Nucleus accumbens (tissue), 56 donors: ENCODE measurements around the gene SLC22A16.
A peak's percentile ranks its signal among the peaks of the same experiment; 100 is the strongest.

Experiments
- DNase-seq, 56 donors: peaks; one replicate each; lab custom pipeline; 2025; lab: John Stamatoyannopoulos, UW

The SLC22A16 gene

DNA sequence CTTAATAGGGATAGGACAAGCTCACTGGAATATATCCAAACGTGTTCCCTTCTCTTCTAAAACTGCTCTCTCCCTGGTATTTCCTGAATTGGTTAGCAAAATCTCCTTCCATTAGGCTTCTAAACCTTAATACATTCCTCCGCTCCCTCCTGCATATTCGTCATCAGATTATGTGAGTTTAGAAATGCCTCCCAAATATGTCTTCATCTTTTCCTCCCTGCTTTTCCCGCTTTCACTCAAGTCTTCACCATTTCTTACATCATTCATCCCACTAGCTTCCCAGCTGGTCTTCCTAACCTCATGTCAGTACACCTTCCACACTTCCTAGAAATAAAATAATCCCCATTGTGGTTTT lies 26.9 kb downstream of the SLC22A16 start:
- no peak for DNase-seq

DNA sequence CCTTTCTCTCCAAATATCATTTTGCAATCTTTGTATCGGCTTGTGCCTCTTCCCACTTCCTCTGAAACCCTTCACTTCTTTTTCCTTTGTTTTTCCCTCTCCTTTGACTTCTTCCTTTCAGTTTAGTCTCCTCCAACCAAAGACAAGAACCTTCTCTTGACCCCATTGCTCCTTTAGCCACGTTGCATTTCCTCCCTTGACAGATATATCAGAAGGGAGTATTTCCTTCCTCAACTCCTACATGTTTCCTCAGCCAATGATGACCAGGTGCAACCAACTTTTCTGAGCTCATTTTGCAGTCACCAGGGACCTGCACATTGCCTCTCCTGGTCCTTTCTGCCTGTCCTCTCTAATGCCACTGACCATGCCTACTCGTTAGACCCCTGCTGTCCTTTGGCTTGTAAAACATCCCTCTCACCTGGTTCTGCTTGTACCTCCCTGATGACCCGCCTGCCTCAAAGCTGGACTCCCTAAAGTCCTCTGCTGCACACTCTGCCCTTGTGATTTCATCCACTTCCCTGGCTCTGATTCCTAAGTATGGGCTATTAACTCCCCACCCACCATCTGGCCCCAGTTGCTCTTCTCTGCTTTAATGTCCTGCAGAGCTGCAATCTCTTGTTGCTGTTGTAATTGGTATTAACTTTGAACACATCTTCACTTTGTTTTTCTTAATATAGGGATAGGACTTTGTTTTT lies 27.4 kb downstream of the SLC22A16 start:
- DNase-seq, result no peak

DNA sequence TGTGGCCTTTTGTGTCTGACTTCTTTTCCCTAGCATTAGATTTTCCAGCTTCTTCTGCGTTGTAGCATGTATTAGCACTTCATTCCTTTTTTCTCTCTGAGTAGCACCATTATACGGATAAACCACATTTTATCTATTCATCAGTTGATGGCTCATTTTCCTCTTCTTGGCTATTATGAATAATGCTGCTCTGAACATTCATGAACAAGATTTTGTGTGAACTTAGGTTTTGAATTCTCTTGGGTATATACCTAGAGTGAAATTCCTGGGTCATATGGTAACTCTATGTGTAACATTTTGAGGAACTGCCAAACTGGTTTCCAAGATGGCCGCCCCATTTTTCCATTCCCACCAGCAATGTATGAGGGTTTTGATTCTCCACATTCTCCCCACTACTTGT lies 28.7 kb downstream of the SLC22A16 start:
- no peak for DNase-seq

DNA sequence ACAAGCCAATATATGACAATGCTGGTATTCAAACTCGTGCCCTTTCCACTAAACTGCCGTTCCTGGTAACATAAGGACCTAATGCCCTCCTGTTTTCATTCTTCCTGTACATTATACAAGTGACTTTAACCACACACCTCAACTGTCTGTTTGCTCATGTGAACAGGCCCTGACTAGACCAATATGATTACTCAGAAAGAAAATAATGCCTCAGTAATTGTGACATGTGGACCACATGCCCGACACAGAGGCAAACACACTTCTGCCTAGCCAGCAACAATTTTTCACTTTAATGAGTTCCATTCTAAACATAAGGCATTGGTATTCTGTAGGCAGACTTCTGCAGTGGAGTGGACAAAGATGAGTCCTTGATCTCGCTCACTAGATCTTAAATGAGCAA lies 30.0 kb downstream of the SLC22A16 start:
- no peak for DNase-seq

DNA sequence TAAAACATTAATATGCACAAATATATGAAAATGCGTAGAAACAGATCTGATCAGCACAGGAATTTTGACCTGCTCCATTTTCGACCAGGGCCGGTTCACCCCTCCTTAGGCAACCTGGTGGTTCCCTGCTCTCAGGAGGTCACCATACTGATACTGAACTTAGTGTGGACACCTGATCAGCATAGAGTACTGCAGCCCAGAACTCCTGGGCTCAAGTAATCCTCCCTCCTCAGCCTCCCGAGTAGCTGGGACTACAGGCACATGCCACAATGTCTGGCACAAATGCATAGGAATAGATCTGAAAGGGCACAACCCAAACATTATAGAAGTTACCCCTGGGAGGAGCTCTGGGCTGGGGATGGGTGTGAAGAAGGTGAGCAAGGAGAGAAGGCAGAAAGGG lies 36.4 kb downstream of the SLC22A16 start:
- no peak for DNase-seq

DNA sequence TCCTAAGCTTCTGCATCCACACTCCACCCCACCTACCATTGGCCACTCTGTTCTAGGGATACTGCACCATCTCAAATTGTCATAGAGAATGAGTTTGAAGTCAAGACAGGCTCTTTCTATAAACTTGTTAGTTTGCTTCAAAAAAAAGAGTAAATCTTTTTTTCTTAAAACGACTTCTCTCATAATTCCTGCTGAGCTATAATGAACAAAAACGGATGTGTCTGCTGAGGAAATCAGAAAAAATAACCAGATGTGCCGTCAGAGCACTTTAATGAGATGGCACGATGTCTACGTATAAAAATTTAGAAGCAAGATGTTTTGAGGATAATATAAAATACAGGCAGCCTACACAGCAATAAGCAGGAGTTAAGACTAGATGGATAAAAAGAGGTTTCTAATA lies 37.1 kb downstream of the SLC22A16 start:
- no peak for DNase-seq

DNA sequence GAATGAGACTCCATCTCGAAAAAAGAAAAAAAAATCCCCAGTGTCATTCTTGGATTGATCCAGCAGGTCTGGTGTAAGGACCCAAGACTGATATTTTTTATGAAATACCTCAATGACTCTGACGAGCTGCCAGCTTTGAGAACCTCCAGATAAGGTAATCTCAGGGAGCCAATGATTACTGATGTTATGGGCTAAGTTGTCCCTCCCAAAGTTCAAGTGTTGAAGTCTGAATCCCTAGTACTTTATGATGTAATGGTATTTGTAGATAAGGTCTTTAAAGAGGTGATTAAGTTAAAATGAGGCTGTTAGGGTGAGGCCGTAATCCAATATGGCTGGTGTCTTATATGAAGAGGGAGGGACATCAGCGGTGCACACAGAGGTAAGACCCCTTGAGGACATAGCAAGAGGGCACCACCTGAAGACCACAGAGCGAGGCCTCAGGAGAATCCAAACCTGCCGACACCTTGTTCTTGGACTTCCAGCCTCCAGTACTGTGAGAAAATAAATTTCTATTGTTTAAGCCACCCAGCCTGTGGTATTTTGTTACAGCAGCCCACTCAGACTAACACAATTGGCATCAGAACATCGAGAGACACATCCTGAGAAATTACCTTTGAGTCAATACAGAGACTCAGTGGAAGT lies 41.3 kb downstream of the SLC22A16 start:
- no peak for DNase-seq

DNA sequence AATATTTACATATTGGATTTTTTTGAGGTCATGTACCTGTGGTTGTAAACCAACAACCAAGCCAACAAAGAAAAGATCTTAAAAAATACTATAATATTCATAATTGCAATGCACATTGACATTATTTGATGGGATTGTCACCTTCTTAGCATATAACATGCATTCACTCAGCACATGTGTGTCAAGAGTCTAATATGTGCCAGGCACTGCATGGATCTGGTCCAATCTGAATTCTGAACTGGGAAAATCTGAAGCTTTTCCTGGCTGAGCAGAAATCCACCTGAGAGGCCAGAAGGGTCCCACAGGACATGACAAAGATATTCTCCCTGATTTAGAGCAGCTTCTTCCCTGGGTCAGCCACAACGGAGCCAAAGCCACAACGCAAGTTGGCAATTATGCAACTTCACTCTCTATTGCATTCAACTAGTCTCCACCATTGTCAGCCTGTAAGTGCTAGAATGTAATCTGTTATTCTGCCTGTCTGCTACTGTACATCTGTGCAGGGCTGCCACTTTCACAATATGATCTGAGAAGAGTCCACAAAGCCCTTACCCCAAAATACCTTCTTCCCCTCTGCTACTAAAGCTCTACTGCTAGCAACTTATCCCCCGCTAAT lies 44.0 kb downstream of the SLC22A16 start:
- no peak for DNase-seq

DNA sequence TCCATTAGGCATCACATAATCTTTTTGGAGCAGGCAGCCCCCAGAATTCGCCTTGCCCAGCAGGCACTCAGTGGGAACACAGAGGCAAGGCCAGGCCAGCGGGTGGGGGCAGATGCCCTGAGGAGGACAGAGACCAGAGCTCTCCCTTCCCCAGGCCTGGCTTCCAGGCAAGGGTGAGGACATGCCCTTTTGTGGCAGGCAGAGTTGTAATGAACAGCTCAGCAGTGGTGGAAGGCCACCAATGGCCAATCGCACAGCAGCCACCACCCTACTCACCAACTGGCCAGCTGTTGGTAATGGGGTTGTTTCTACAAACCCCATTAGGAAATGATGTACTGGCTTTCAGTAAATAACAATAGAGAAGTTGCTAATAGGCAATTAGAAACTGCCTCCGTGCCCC lies 45.7 kb downstream of the SLC22A16 start:
- no peak for DNase-seq

DNA sequence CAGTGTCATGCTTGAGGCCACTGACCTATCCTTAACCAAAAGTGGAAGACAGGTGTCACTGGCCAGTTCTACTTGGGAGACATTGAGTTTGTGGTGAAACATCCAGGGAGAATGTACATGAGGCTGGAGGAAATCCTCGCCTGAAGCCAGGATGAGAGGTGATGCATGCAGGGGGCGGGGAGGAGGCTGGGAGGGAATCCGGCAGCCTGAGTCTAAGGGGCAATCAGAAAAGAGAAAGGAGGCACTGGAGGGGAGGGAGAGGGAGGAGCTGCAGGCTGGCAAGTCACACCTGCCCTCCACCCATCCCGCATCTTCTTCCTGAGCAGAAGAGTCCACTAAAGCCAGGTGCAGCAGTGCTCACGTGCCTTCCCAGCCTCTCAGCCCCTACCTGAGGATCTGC lies 46.2 kb downstream of the SLC22A16 start:
- no peak for DNase-seq

DNA sequence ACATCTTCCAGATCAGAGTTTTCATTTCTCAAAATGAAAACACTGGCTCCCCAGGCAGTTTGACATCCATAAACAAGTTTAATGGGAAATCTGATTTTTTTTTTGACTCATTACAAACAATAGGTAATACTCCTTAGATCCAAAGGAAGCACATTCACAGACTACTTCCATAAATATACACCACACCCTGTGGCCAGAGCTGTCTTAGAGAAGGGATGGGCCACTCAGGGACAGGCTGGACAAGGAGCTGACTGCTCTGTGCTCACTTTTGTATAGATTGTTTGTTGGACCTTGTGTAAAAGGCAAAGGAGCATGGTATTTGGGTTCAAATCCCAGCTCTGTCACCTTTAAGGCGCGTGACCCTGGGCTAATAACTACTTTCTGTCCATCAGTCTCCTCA lies 48.3 kb downstream of the SLC22A16 start:
- no peak for DNase-seq

DNA sequence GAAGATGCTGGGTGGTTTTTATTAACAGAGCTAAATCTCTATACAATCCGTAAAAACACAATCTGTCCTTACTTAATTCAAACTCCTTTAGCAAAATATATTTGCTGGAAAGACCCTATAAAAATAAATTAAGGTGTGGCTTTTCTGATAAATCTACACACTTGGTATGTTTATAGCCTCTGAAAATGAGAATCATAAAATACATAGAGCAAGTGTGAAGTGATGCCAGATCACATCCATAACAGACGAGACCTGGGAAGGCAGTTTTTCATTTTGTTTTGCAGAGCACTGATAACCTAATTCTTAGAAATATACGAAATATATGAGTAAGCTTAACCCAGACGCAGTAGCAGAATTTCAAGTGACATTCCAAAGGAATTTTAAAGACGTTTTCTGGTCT lies 50.6 kb downstream of the SLC22A16 start:
- no peak for DNase-seq

DNA sequence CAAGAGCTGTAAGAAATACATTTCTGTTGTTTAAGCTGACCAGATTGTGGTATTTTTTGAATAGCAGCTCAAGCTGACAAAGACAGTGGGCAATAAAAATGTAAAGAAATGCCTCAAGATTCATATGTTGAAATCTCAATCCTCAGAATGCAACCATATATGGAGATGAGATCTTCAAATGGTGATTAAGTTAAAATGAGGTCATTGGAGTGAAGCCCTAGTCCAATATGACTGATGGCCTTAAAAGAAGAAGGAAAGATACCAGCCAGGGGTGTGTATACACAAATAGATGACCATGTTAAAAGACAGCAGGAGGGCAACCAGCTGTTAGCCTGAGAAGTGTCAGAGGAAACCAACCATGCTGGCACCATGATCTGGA lies 54.0 kb downstream of the SLC22A16 start:
- DNase-seq, result no peak

DNA sequence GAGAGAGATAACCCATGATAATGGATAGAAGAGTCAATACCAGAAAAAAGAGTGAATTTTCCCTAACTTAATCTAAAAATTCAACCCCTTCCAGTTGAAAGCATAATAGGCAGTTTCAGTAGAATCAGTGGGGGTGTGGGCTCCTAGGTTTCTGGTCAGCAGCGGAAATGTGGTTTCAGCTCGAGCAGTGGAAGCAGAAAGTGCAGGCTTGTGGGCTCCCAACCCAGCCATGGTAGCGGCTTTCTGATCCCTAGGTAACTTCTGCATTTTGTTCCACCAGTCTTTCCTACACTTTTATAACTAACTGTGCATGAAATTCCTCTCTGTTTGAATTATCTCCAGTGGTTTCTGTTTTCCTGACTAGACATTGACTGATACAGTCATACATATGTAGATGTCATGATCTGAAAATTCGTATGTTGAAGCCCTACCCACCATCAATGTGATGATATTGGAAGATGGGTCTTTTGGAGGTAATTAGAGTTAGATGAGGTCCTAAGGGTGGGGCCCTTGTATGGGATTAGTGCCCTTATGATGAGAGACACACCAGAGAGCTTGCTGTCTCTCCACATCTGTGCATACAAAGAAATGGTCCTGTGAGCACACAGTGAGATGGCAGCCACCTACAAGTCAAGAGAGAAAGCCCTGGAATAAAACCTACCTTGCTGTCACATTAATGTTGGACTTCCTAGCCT lies 54.5 kb downstream of the SLC22A16 start:
- DNase-seq, result no peak

DNA sequence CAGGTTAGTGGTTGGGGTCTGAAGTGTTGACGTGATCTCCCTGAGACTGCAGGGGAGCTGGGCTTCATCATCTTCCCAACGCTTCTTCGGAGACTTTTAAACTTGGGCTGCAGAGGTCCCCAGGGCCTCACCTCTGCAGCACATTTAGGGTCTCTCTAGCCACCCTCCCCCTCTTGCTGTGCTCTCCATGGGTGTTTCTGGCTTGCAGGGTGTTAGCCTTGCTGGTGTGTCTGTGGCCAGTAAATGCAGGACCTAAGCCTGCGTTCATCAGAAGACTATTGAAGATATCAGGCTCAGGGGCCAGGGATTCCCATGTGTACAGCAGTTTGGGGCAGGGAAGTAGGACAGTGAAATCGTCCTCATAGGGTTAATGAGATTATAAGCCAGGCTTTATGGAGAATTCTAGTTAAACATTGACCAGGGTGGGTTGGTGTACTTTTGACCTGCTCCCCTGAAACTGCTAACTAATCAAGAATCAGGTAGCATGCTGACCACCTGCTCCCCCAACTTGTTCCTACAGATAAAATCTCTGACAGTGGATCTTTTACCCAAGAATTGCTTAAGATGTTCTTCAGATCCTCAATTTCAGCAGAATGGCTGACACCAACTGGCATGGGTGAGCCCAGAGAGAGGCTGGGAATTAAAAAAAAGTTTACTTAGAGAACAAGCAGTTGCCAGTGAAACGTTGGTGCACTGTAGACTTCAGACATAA lies 57.2 kb downstream of the SLC22A16 start:
- DNase-seq, result no peak

DNA sequence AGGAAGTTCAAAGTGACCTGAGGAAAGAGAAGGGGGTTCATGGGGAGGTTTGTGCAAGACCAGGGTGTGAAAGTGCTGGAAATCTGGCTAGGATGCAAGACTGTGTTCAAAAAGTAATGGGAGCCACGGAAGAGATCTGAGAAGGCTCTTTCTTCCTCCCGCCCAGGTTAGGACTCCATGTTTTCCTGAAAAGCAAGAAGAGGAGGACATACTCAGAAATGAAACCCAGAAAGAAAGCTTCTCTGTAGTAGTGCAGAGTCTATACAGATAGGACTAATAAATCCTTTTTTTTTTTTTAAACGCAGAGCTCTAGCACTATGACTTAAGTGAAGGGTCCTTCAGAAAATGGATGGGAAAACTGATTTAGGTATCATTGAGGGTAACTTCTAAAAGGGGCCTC lies 57.8 kb downstream of the SLC22A16 start:
- DNase-seq, result no peak

DNA sequence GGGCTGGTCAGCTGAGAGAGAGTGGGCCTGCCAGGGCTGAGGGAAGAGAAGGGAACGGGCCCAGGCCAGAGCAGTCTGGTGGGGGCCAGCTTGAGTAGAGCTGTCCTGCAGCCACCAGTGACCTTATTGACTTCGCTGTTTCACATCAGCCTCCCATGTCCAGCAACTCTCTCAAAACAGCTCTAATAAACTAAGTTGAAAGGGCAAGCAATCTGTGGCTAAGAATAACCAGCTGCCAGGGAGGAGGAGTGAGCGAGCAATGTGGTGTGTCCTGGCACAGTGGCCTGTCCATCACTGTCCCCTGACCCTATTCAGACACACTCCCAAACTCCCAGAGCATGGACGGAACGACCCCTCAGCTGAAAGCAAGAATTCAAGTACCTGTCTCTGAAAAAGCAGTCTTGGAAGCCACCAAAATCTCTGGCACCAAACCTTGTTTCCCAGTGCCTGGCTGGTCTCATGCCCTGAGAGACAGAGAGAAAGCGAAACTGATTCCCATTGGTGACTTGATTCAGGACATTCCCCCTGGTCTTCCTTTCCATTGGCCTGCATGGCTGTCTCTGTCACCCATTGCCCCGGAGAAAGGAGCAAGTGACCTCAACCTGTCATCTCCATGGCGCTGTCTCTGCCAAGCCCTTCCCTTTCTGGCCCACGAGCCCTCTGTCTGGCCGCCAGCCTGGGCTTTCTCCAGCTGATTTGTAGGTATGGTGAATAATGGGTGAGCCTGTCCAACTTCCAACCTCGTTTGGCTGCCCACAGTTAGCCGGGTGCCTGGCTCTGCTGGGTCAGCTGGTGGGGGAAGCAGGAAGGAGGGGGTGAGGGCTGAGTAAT lies 61.1 kb downstream of the SLC22A16 start, which contains the start of gene DDO:
Gene DDO (minus strand): TSS at position 490 of the 831 bp plus-strand sequence. CDS start 2,113 bp downstream, outside the sequence.
- DNase-seq, result peak; percentile 23 to 93 (median 78)

DNA sequence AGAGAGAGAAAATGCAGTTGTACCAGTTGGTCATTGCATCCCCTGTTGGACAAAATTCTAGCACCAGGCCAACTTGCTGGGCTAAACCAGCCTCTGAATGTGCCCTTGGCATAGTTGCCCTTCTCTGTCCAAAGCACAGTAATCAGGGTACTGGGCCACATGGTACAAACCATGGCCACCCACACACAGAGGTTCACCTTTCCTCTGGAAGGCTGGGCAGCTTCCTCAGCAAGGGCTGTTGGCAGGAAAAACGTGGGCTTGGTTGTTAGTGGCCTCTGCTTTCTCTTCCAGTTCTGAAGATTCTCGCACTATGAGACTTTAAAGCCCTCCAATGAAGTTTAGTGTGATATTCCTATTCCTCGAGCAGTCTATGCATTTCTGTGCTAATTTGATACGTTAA lies 61.7 kb downstream of the SLC22A16 start:
- no peak for DNase-seq

DNA sequence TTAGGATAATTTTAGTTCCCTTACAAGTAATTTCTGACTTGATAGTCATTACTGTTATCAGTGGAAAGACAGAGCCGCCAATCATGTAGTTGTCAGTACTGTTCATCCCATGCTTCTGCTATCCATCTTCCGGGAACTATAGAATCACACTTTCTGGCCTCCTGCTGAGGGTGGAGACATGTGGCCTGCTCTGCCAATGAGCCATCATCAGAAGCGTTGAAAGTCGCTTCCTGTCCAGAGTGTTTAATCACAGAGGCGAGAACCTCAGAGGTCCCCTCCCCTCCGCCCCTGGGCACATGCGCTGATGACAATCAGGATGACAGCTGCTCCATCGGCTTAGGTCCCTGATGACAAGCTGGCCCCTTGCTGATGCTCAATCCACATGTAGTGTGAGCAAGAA lies 64.1 kb downstream of the SLC22A16 start:
- no peak for DNase-seq

DNA sequence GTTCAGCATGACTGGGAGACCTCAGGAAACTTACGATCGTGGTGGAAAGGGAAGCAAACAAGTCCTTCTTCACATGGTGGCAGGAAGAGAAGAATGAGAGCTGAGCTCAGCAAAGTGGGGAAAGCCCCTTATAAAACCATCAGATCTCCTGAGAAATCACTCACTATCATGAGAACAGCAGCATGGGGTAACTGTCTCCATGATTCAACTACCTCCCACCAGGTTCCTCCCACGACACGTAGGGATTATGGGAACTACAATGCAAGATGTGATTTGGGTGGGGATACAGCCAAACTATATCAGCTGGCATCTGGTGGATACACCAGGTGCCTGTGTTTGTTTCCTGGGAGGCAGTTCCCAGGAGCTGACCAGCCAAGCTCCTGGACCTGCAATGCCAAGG lies 65.9 kb downstream of the SLC22A16 start:
- DNase-seq, result peak in 5 of 56 donors; percentile 8 to 46 (median 27)
